ENCODE measurements around the gene AK5.
"Not testable (repeated sequence)": the region's sequence is repeated elsewhere in the genome, so short reads cannot be mapped to it uniquely, and the experiment has no call there.

GRCh38 chr1:77408933-77409332, 127.1 kb downstream of the AK5 start:
- TF ChIP-seq, protein P1, sequence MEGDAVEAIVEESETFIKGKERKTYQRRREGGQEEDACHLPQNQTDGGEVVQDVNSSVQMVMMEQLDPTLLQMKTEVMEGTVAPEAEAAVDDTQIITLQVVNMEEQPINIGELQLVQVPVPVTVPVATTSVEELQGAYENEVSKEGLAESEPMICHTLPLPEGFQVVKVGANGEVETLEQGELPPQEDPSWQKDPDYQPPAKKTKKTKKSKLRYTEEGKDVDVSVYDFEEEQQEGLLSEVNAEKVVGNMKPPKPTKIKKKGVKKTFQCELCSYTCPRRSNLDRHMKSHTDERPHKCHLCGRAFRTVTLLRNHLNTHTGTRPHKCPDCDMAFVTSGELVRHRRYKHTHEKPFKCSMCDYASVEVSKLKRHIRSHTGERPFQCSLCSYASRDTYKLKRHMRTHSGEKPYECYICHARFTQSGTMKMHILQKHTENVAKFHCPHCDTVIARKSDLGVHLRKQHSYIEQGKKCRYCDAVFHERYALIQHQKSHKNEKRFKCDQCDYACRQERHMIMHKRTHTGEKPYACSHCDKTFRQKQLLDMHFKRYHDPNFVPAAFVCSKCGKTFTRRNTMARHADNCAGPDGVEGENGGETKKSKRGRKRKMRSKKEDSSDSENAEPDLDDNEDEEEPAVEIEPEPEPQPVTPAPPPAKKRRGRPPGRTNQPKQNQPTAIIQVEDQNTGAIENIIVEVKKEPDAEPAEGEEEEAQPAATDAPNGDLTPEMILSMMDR (IDR thresholded peaks at IDR 0.05 in 8 of 11, conservative IDR thresholded peaks at IDR 0.05 in 3 of 11), result not testable (repeated sequence)
- TF ChIP-seq POLR2A, POLR2AphosphoS5 (IDR thresholded peaks at IDR 0.05): not testable (repeated sequence)
